Body of pancreas (tissue), 4 donors: ENCODE measurements around the gene MUC6.

Source experiments
- POLR2A ChIP-seq, 3 donors: fragments of 450-650 bp; IDR thresholded peaks; one replicate each; pipeline ENCODE4 v1.6.1; 2016; ENCODE audit warnings: antibody characterized with exemption in 3 of 3, mild to moderate bottlenecking in 2 of 3
- TF ChIP-seq, protein P1 (sequence below), 7 experiments: fragments of 450-650 bp in 4 of 7; fragments of 200-600 bp in 3 of 7; sonication (generic) in 3 of 7; IDR thresholded peaks; one replicate each; pipeline ENCODE4 v1.5.1; 2016 to 2019; ENCODE audit warnings: antibody characterized with exemption in 7 of 7

DNA sequence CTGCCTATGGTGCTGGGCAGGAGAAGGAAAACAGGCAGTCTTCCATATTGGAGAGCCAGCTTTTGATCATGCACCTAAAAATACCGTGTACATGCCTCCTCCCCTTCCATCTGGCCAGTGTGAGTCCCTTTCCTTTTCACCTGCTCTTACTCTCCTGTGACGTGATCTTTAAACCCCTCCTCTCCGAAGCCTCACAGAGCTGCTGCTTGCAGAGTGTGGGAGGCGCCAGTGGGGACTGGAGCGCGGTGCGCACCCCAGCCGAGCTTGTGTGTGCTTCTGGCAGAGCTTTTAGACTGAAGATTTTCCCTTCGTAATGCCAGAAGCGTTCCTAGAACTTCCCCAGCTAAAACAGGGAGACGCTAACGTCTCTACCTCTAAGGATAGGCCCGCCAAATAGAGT is 29.8 kb downstream of the MUC6 start:
- TF ChIP-seq, protein P1, sequence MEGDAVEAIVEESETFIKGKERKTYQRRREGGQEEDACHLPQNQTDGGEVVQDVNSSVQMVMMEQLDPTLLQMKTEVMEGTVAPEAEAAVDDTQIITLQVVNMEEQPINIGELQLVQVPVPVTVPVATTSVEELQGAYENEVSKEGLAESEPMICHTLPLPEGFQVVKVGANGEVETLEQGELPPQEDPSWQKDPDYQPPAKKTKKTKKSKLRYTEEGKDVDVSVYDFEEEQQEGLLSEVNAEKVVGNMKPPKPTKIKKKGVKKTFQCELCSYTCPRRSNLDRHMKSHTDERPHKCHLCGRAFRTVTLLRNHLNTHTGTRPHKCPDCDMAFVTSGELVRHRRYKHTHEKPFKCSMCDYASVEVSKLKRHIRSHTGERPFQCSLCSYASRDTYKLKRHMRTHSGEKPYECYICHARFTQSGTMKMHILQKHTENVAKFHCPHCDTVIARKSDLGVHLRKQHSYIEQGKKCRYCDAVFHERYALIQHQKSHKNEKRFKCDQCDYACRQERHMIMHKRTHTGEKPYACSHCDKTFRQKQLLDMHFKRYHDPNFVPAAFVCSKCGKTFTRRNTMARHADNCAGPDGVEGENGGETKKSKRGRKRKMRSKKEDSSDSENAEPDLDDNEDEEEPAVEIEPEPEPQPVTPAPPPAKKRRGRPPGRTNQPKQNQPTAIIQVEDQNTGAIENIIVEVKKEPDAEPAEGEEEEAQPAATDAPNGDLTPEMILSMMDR (IDR thresholded peaks at IDR 0.05), result no peak
- peak; percentile 46 to 74 (median 68) for TF ChIP-seq POLR2A (IDR thresholded peaks at IDR 0.05)
